T1000 (cell line): ENCODE measurements around the gene FAF2.
"Not testable (repeated sequence)": the region's sequence is repeated elsewhere in the genome, so short reads cannot be mapped to it uniquely, and the experiment has no call there.

Experiments used
- DNase-seq: peaks from one replicate; lab custom pipeline; 2025; ENCODE audit warnings: mixed read lengths; lab: John Stamatoyannopoulos, UW

FAF2 gene

GRCh38 chr5:176447978-176448608 lies at the start of gene FAF2:
FAF2 (plus strand) TSS chr5:176448385; CDS start chr5:176448408, 23 bp downstream.
- DNase-seq, result peak; percentile 97

GRCh38 chr5:176400382-176401156 lies 47.6 kb upstream of the FAF2 start:
- DNase-seq, result no peak

GRCh38 chr5:176401281-176402205 lies 46.6 kb upstream of the FAF2 start:
- no peak for DNase-seq

- DNase-seq, result no peak
Observed at GRCh38 chr5:176405656-176406435, 42.3 kb upstream of the FAF2 start.

GRCh38 chr5:176406436-176407052 lies 41.6 kb upstream of the FAF2 start:
- DNase-seq, result no peak

- no peak for DNase-seq
Observed at GRCh38 chr5:176407456-176408251, 40.5 kb upstream of the FAF2 start.

- DNase-seq, result not testable (repeated sequence)
Observed at GRCh38 chr5:176408252-176408573, 40.0 kb upstream of the FAF2 start.

GRCh38 chr5:176408590-176408989 lies 39.6 kb upstream of the FAF2 start:
- no peak for DNase-seq

- DNase-seq, result no peak
Observed at GRCh38 chr5:176409765-176410164, 38.4 kb upstream of the FAF2 start.

GRCh38 chr5:176410486-176411180 lies 37.6 kb upstream of the FAF2 start:
- no peak for DNase-seq

GRCh38 chr5:176412517-176413254 lies 35.5 kb upstream of the FAF2 start:
- DNase-seq, result no peak

- no peak for DNase-seq
Observed at GRCh38 chr5:176413255-176413565, 35.0 kb upstream of the FAF2 start.

- DNase-seq, result no peak
Observed at GRCh38 chr5:176413709-176414191, 34.4 kb upstream of the FAF2 start.

GRCh38 chr5:176414704-176415103 lies 33.5 kb upstream of the FAF2 start:
- no peak for DNase-seq

GRCh38 chr5:176415240-176415951 lies 32.8 kb upstream of the FAF2 start:
- no peak for DNase-seq

GRCh38 chr5:176415952-176416924 lies 31.9 kb upstream of the FAF2 start, which contains the start of gene CLTB:
CLTB (minus strand) TSS chr5:176416539; CDS start chr5:176416363, 176 bp downstream.
- DNase-seq, result peak; percentile 75

GRCh38 chr5:176416965-176417364 lies 31.2 kb upstream of the FAF2 start:
- no peak for DNase-seq
